ENCODE measurements around the gene CNTNAP5. TPM values are rescaled to one million over a fixed set of nuclear protein-coding genes. Genes with fewer than 3 reads are reported as not detected.

Gene CNTNAP5
- total RNA-seq, 2 experiments from 2014 or later, result not detected

- H3K36me3 Mint-ChIP-seq (ENCODE audit: low read depth), result no peaks in the 10 kb centered on the region
- H3K4me1 Mint-ChIP-seq (ENCODE audit: low read depth), result no peaks in the 10 kb centered on the region
- H3K9me3 Mint-ChIP-seq, result peaks cover 5% of the 10 kb centered on the region
- H3K4me3 Mint-ChIP-seq, result no peak overlapping the region
- CTCF ChIA-PET, result no interaction called here
- no peak overlapping the region for H3K27ac Mint-ChIP-seq
- no peaks in the 10 kb centered on the region for H3K27me3 Mint-ChIP-seq (ENCODE audit: low read depth)
- intact Hi-C loops (cut with micrococcal nuclease), result no loop called here
- no peak for DNase-seq
These were observed 541.5 kb downstream of the CNTNAP5 start for GRCh38 chr2:124566518-124566970.

GRCh38 chr2:124570872-124571271 is 545.8 kb downstream of the CNTNAP5 start:
- Mint-ChIP-seq H3K27me3 (ENCODE audit: low read depth) (no peaks in the 10 kb centered on the region), H3K36me3 (ENCODE audit: low read depth) (no peaks in the 10 kb centered on the region), H3K27ac (no peak overlapping the region), H3K9me3 (peaks cover 2% of the 10 kb centered on the region), H3K4me3 (no peak overlapping the region), H3K4me1 (ENCODE audit: low read depth) (no peaks in the 10 kb centered on the region)
- DNase-seq, result no peak
- CTCF ChIA-PET, result no interaction called here
- intact Hi-C loops (cut with micrococcal nuclease), result no loop called here

- H3K36me3 Mint-ChIP-seq (ENCODE audit: low read depth), result no peaks in the 10 kb centered on the region
These were observed 546.7 kb downstream of the CNTNAP5 start for GRCh38 chr2:124571836-124572235.

GRCh38 chr2:124572934-124573634 is 548.0 kb downstream of the CNTNAP5 start:
- Mint-ChIP-seq H3K9me3 (peaks cover 2% of the 10 kb centered on the region), H3K27me3 (ENCODE audit: low read depth) (no peaks in the 10 kb centered on the region), H3K36me3 (ENCODE audit: low read depth) (no peaks in the 10 kb centered on the region), H3K4me1 (ENCODE audit: low read depth) (no peaks in the 10 kb centered on the region), H3K27ac (no peak overlapping the region), H3K4me3 (no peak overlapping the region)
- intact Hi-C loops (cut with micrococcal nuclease), result no loop called here
- CTCF ChIA-PET, result no interaction called here
- DNase-seq, result no peak

More at GRCh38 chr2:124571836-124572235, 546.7 kb downstream of the CNTNAP5 start:
- Mint-ChIP-seq H3K27ac (no peak overlapping the region), H3K4me1 (ENCODE audit: low read depth) (no peaks in the 10 kb centered on the region), H3K4me3 (no peak overlapping the region), H3K27me3 (ENCODE audit: low read depth) (no peaks in the 10 kb centered on the region), H3K9me3 (peaks cover 2% of the 10 kb centered on the region)
- intact Hi-C loops (cut with micrococcal nuclease), result no loop called here
- CTCF ChIA-PET, result no interaction called here
- no peak for DNase-seq

- Mint-ChIP-seq H3K9me3 (no peaks in the 10 kb centered on the region), H3K27ac (no peak overlapping the region), H3K36me3 (ENCODE audit: low read depth) (no peaks in the 10 kb centered on the region), H3K27me3 (ENCODE audit: low read depth) (no peaks in the 10 kb centered on the region), H3K4me3 (no peak overlapping the region), H3K4me1 (ENCODE audit: low read depth) (no peaks in the 10 kb centered on the region)
- no peak for DNase-seq
- CTCF ChIA-PET, result no interaction called here
- intact Hi-C loops (cut with micrococcal nuclease), result no loop called here
These were observed 550.4 kb downstream of the CNTNAP5 start for GRCh38 chr2:124575497-124575896.

GRCh38 chr2:124580263-124580662 is 555.2 kb downstream of the CNTNAP5 start:
- DNase-seq, result no peak

GRCh38 chr2:124582387-124582786 is 557.3 kb downstream of the CNTNAP5 start:
- Mint-ChIP-seq H3K4me3 (no peak overlapping the region), H3K36me3 (ENCODE audit: low read depth) (no peaks in the 10 kb centered on the region), H3K4me1 (ENCODE audit: low read depth) (no peaks in the 10 kb centered on the region), H3K27ac (no peak overlapping the region), H3K27me3 (ENCODE audit: low read depth) (no peaks in the 10 kb centered on the region), H3K9me3 (peaks cover 6% of the 10 kb centered on the region)
- no peak for DNase-seq
- intact Hi-C loops (cut with micrococcal nuclease), result no loop called here
- CTCF ChIA-PET, result interaction anchor here (0.6 kb wide), 1 partner anchor 1342 kb away, joined by 3 read pairs; no protein-coding TSS in a partner anchor

More at GRCh38 chr2:124580263-124580662, 555.2 kb downstream of the CNTNAP5 start:
- peaks cover 4% of the 10 kb centered on the region for H3K9me3 Mint-ChIP-seq
- intact Hi-C loops (cut with micrococcal nuclease), result no loop called here
- no peak overlapping the region for H3K27ac Mint-ChIP-seq
- CTCF ChIA-PET, result no interaction called here
- H3K4me3 Mint-ChIP-seq, result no peak overlapping the region
- no peaks in the 10 kb centered on the region for H3K36me3 Mint-ChIP-seq (ENCODE audit: low read depth)
- H3K4me1 Mint-ChIP-seq (ENCODE audit: low read depth), result no peaks in the 10 kb centered on the region
- H3K27me3 Mint-ChIP-seq (ENCODE audit: low read depth), result no peaks in the 10 kb centered on the region

GRCh38 chr2:124584615-124585014 is 559.5 kb downstream of the CNTNAP5 start:
- intact Hi-C loops (cut with micrococcal nuclease), result no loop called here
- Mint-ChIP-seq H3K27me3 (ENCODE audit: low read depth) (no peaks in the 10 kb centered on the region), H3K9me3 (peaks cover 6% of the 10 kb centered on the region), H3K27ac (no peak overlapping the region), H3K36me3 (ENCODE audit: low read depth) (no peaks in the 10 kb centered on the region), H3K4me3 (no peak overlapping the region), H3K4me1 (ENCODE audit: low read depth) (no peaks in the 10 kb centered on the region)
- CTCF ChIA-PET, result no interaction called here
- DNase-seq, result no peak

- intact Hi-C loops (cut with micrococcal nuclease), result no loop called here
- CTCF ChIA-PET, result no interaction called here
- H3K27me3 Mint-ChIP-seq (ENCODE audit: low read depth), result no peaks in the 10 kb centered on the region
- H3K36me3 Mint-ChIP-seq (ENCODE audit: low read depth), result no peaks in the 10 kb centered on the region
- no peak overlapping the region for H3K4me3 Mint-ChIP-seq
- H3K9me3 Mint-ChIP-seq, result peaks cover 6% of the 10 kb centered on the region
- no peaks in the 10 kb centered on the region for H3K4me1 Mint-ChIP-seq (ENCODE audit: low read depth)
- no peak overlapping the region for H3K27ac Mint-ChIP-seq
- no peak for DNase-seq
These were observed 560.2 kb downstream of the CNTNAP5 start for GRCh38 chr2:124585277-124585676.

- H3K4me3 Mint-ChIP-seq, result no peak overlapping the region
- no peak for DNase-seq
- no peak overlapping the region for H3K27ac Mint-ChIP-seq
- intact Hi-C loops (cut with micrococcal nuclease), result no loop called here
- peaks cover 5% of the 10 kb centered on the region for H3K9me3 Mint-ChIP-seq
- H3K36me3 Mint-ChIP-seq (ENCODE audit: low read depth), result no peaks in the 10 kb centered on the region
- CTCF ChIA-PET, result no interaction called here
- H3K4me1 Mint-ChIP-seq (ENCODE audit: low read depth), result no peaks in the 10 kb centered on the region
- no peaks in the 10 kb centered on the region for H3K27me3 Mint-ChIP-seq (ENCODE audit: low read depth)
These were observed 561.1 kb downstream of the CNTNAP5 start for GRCh38 chr2:124586210-124586609.

GRCh38 chr2:124586835-124587234 is 561.7 kb downstream of the CNTNAP5 start:
- intact Hi-C loops (cut with micrococcal nuclease), result no loop called here
- DNase-seq, result no peak
- H3K4me1 Mint-ChIP-seq (ENCODE audit: low read depth), result no peaks in the 10 kb centered on the region

GRCh38 chr2:124589971-124590370 is 564.9 kb downstream of the CNTNAP5 start:
- Mint-ChIP-seq H3K27me3 (ENCODE audit: low read depth) (no peaks in the 10 kb centered on the region), H3K4me3 (no peak overlapping the region), H3K4me1 (ENCODE audit: low read depth) (no peaks in the 10 kb centered on the region), H3K36me3 (ENCODE audit: low read depth) (no peaks in the 10 kb centered on the region), H3K27ac (no peak overlapping the region), H3K9me3 (peaks cover 5% of the 10 kb centered on the region)
- DNase-seq, result no peak
- CTCF ChIA-PET, result no interaction called here
- intact Hi-C loops (cut with micrococcal nuclease), result no loop called here

More at GRCh38 chr2:124586835-124587234, 561.7 kb downstream of the CNTNAP5 start:
- Mint-ChIP-seq H3K4me3 (no peak overlapping the region), H3K27ac (no peak overlapping the region), H3K27me3 (ENCODE audit: low read depth) (no peaks in the 10 kb centered on the region), H3K36me3 (ENCODE audit: low read depth) (no peaks in the 10 kb centered on the region), H3K9me3 (peaks cover 5% of the 10 kb centered on the region)
- CTCF ChIA-PET, result no interaction called here

GRCh38 chr2:124602759-124603158 is 577.7 kb downstream of the CNTNAP5 start:
- Mint-ChIP-seq H3K36me3 (ENCODE audit: low read depth) (no peaks in the 10 kb centered on the region), H3K4me3 (no peak overlapping the region), H3K9me3 (peaks cover 1% of the 10 kb centered on the region), H3K27me3 (ENCODE audit: low read depth) (peaks cover 3% of the 10 kb centered on the region), H3K4me1 (ENCODE audit: low read depth) (no peaks in the 10 kb centered on the region), H3K27ac (no peak overlapping the region)
- no peak for DNase-seq
- CTCF ChIA-PET, result interaction anchor here (0.6 kb wide), 1 partner anchor 23 kb away, joined by 4 read pairs; no protein-coding TSS in a partner anchor
- intact Hi-C loops (cut with micrococcal nuclease), result no loop called here
